Activated CD4-positive, alpha-beta T cell treated with anti-CD3 and anti-CD28 coated beads for 36 hours (primary cell): ENCODE measurements around the gene SCGB1A1. TPM values are rescaled to one million over a fixed set of nuclear protein-coding genes. Genes with fewer than 3 reads are reported as not detected.

Experiments
- ATAC-seq: fragments of 200-7000 bp; cut with Tn5 transposase; one replicate; pipeline ENCODE4 v1.10.0; 2021; ENCODE audit warnings: mild to moderate bottlenecking, moderate library complexity
- CTCF ChIA-PET: fragments of 350-600 bp; sonication (Branson Sonifier 250); formaldehyde crosslinking; loops from one replicate; lab custom pipeline; 2021; ENCODE audit warnings: antibody characterized with exemption; lab: Charles Lee
- POLR2A ChIA-PET: fragments of 350-600 bp; sonication (Branson Sonifier 250); formaldehyde crosslinking; loops from one replicate; lab custom pipeline; 2021; ENCODE audit warnings: antibody characterized with exemption, inconsistent platforms; lab: Charles Lee
- DNase-seq: peaks from one replicate; pipeline ENCODE4 v3.0.0-alpha.2; 2020
- H3K27ac Mint-ChIP-seq: one replicate; pipeline ENCODE4 v1.8.0; 2021; ENCODE audit warnings: mixed read lengths
- H3K27me3 Mint-ChIP-seq: one replicate; pipeline ENCODE4 v1.8.0; 2021; ENCODE audit warnings: mixed read lengths
- H3K36me3 Mint-ChIP-seq: one replicate; pipeline ENCODE4 v1.8.0; 2021; ENCODE audit warnings: low read depth, mixed read lengths
- H3K4me1 Mint-ChIP-seq: one replicate; pipeline ENCODE4 v1.8.0; 2021; ENCODE audit warnings: mixed read lengths
- H3K4me3 Mint-ChIP-seq: one replicate; pipeline ENCODE4 v1.8.0; 2021; ENCODE audit warnings: mild to moderate bottlenecking, moderate library complexity, mixed read lengths
- H3K9me3 Mint-ChIP-seq: one replicate; pipeline ENCODE4 v1.8.0; 2021; ENCODE audit warnings: low read depth, mixed read lengths
- intact Hi-C, 2 experiments: fragments of 100-400 bp; cut with DNase I in 1 of 2; cut with micrococcal nuclease in 1 of 2; formaldehyde crosslinking; loops; one replicate each; pipeline versions ENCODE4 v1.14.2 to v1.15.1; 2022 to 2024; cut with DNase I, micrococcal nuclease
- total RNA-seq, 2 experiments: library from RNA; stranded (reverse); gene quantifications; one replicate each; pipeline ENCODE4 v1.2.3, GENCODE V29; 2021

The SCGB1A1 gene
- total RNA-seq, 2 experiments from 2014 or later, result not detected

DNA sequence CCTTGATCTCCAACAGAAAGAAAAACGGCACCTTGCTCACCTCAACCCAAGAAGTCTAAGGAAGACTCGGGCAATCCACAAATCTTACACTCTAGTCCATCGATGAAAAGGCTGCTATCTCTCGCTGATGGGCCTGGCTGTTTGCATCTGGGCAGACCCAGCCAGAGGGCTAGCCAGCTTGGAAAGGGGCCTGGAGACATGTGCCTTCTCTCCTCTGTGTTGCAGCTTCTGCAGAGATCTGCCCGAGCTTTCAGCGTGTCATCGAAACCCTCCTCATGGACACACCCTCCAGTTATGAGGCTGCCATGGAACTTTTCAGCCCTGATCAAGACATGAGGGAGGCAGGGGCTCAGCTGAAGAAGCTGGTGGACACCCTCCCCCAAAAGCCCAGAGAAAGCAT, 3.2 kb downstream of the SCGB1A1 start:
- Mint-ChIP-seq H3K4me3 (no peak overlapping the region), H3K27ac (no peak overlapping the region), H3K9me3 (no peaks in the 10 kb centered on the region), H3K4me1 (peaks cover 8% of the 10 kb centered on the region), H3K27me3 (no peaks in the 10 kb centered on the region), H3K36me3 (no peaks in the 10 kb centered on the region)
- ChIA-PET CTCF (interaction anchor here (0.7 to 5.1 kb wide), 7 partner anchors 18 to 167 kb away, joined by 3 to 60 read pairs (median 5); no protein-coding TSS in a partner anchor), POLR2A (interaction anchor here (0.7 kb wide), 1 partner anchor 121 kb away, joined by 4 read pairs; no protein-coding TSS in a partner anchor)
- intact Hi-C loops, result loop anchor here (10.0 kb wide), 2 partner anchors 273 to 463 kb away; partner anchors contain the start of gene SLC3A2 (in 1 of the 2)
- DNase-seq, result no peak
- ATAC-seq, result no peak

DNA sequence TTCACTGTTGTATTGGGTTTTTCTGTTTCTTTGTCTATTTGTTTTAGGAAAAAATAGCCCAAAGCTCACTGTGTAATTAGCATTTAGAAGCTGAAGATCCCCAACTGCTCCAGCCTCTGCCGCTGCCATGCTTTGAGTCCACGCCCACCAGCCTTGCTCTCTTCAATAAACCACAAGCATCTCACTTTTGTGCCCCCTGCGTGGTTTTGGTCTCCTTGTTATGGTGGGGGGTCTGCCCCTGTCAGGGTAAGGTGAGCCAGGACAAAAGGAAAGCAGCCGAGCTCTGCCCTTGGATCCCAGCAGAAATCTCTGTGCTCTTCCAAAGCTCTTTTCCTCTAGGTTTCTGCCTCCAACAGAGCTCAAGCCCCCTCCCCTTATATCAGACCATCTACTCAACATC, 4.2 kb downstream of the SCGB1A1 start:
- H3K27ac Mint-ChIP-seq, result no peak overlapping the region
- ATAC-seq (no peak), DNase-seq (no peak)
- no peaks in the 10 kb centered on the region for H3K36me3 Mint-ChIP-seq
- H3K9me3 Mint-ChIP-seq, result no peaks in the 10 kb centered on the region
- H3K4me3 Mint-ChIP-seq, result no peak overlapping the region
- CTCF ChIA-PET, result interaction anchor here (0.6 to 5.1 kb wide), 6 partner anchors 12 to 166 kb away, joined by 3 to 60 read pairs (median 4); no protein-coding TSS in a partner anchor
- intact Hi-C loops, result loop anchor here (10.0 kb wide), 2 partner anchors 272 to 462 kb away; partner anchors contain the start of gene SLC3A2 (in 1 of the 2)
- no peaks in the 10 kb centered on the region for H3K27me3 Mint-ChIP-seq
- peaks cover 17% of the 10 kb centered on the region for H3K4me1 Mint-ChIP-seq
- POLR2A ChIA-PET, result interaction anchor here (0.5 kb wide), 1 partner anchor 35 kb away, joined by 4 read pairs; no protein-coding TSS in a partner anchor

DNA sequence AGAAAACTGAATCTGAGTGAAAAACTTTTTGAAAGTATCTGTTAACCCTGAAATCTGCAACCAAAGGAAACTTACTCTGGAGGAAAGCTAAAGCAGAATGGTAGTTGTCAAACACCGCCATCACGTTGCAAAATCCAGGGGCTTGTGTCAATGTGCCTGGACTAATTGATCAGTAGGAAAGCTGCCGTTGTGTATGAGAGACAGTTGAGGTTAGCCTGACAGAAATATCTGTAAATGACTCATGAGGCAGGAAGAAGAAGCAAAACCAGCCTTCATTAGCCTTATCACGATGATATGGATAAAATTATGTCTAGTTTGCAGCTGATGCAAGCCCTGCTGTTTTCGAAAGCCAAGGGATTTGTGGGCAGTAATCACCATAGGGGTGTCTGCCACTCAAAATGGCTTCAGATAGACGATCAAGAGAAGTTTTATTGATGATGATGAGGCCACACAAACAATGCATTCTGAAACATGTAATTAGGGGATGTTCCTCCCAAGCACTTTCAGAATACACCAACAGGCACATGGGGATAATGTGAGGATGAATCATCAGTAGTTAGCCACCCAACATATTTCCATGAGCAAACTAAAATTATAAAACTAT, 8.9 kb downstream of the SCGB1A1 start:
- ChIA-PET CTCF (interaction anchor here (0.6 to 2.5 kb wide), 12 partner anchors 14 to 240 kb away, joined by 3 to 10 read pairs (median 3); partner anchors contain the start of gene TUT1), POLR2A (no interaction called here)
- Mint-ChIP-seq H3K36me3 (no peaks in the 10 kb centered on the region), H3K9me3 (no peaks in the 10 kb centered on the region), H3K4me3 (peak overlapping the region; percentile 5), H3K27ac (peak overlapping the region; percentile 70), H3K4me1 (peaks cover 29% of the 10 kb centered on the region), H3K27me3 (no peaks in the 10 kb centered on the region)
- intact Hi-C loops, result loop anchor here (1.0 to 10.0 kb wide), 5 partner anchors 115 to 457 kb away; partner anchors contain the start of gene SLC3A2 (in 1 of the 2)
- ATAC-seq (peak; percentile 63), DNase-seq (peak; percentile 36)

DNA sequence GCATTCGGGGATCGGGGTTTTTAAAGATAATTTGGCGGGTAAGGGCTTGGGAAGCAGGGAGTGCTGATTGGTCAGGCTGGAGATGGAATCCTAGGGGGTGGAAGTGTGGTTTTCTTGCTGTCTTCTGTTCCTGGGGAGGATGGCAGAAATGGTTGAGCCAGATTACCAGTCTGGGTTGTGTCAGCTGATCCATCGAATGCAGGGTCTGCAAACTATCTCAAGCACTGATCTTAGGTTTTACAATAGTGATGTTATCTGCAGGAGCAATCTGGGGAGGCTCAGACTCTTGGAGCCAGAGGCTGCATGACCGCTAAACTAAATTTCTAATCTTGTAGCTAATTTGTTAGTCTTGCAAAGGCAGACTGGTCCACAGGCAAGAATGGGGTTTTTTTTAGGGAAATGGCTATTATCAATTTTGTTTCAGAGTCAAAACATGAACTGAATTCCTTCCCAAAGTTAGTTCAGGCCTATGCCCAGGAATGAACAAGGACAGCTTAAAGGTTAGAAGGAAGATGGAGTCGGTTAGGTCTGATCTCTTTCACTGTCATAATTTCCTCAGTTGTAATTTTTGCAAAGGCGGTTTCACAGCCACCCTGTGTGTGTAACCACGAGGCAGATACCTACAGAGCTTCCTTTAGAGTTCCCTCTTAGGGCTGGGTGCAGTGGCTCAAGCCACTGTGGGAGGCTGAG, 10.2 kb downstream of the SCGB1A1 start:
- peak overlapping the region; percentile 13 for H3K27ac Mint-ChIP-seq
- intact Hi-C loops, result loop anchor here (5.0 to 10.0 kb wide), 4 partner anchors 113 to 456 kb away; partner anchors contain the start of gene SLC3A2 (in 1 of the 2)
- no peak for ATAC-seq
- H3K4me3 Mint-ChIP-seq, result no peak overlapping the region
- peaks cover 33% of the 10 kb centered on the region for H3K4me1 Mint-ChIP-seq
- POLR2A ChIA-PET, result no interaction called here
- DNase-seq, result no peak
- H3K9me3 Mint-ChIP-seq, result no peaks in the 10 kb centered on the region
- H3K36me3 Mint-ChIP-seq, result no peaks in the 10 kb centered on the region
- CTCF ChIA-PET, result interaction anchor here (0.6 to 2.5 kb wide), 7 partner anchors 21 to 239 kb away, joined by 3 to 10 read pairs (median 4); no protein-coding TSS in a partner anchor
- no peaks in the 10 kb centered on the region for H3K27me3 Mint-ChIP-seq

DNA sequence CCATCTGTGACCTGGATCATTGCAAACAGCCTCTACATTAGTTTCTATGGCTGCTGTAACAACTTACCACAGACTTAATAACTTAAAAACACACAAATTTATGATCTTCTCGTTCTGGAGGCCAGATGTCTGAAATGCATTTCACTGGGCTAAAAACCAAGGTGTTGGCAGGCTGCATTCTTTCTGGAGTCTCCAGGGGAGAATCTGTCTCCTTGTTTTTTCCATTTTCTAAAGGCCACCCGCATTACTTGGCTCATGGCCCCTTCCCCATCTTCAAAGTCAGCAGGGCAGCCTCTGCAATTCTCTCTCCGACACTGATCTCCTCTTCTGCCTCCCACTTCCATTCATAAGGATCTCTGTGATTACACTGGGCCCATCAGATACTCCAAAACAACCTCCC, 11.6 kb downstream of the SCGB1A1 start:
- H3K4me3 Mint-ChIP-seq, result no peak overlapping the region
- intact Hi-C loops, result no loop called here
- no peaks in the 10 kb centered on the region for H3K36me3 Mint-ChIP-seq
- ChIA-PET CTCF (no interaction called here), POLR2A (no interaction called here)
- DNase-seq (no peak), ATAC-seq (no peak)
- peaks cover 36% of the 10 kb centered on the region for H3K4me1 Mint-ChIP-seq
- no peaks in the 10 kb centered on the region for H3K9me3 Mint-ChIP-seq
- H3K27ac Mint-ChIP-seq, result no peak overlapping the region
- H3K27me3 Mint-ChIP-seq, result no peaks in the 10 kb centered on the region

DNA sequence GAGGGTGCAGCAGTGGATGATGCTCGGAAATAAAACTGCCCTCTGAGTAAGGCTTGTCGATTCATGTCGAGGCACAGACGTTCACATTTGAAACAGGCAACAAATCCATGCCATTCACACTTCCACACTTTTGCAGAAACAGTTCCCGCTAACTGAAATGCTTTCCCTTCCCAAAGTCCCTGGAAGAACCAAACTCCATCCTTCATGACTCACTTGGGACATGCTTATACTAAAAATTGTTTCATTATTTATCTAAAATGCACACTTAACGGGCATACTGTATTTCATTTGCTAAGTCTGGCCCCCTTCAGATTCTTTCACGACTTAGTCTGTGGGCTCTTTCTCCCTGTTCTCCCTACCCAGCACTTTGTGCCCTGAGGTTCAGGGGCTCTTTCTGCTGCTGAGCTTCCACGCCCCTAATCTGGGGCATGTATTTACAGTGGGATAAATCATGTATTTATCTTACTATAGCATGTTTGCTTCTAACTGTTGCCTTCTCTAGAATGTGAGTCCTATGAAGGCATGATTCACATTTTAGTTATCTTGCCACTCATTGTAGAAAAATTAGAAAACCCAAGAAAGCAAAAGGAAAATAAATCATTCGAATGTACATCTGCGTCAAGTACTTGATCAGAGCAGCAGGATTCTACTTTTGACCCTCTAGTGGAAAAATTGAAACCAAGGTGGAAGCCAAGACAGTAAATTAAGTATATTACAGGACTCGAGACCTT, 12.5 kb downstream of the SCGB1A1 start:
- H3K27ac Mint-ChIP-seq, result no peak overlapping the region
- H3K36me3 Mint-ChIP-seq, result no peaks in the 10 kb centered on the region
- H3K9me3 Mint-ChIP-seq, result no peaks in the 10 kb centered on the region

DNA sequence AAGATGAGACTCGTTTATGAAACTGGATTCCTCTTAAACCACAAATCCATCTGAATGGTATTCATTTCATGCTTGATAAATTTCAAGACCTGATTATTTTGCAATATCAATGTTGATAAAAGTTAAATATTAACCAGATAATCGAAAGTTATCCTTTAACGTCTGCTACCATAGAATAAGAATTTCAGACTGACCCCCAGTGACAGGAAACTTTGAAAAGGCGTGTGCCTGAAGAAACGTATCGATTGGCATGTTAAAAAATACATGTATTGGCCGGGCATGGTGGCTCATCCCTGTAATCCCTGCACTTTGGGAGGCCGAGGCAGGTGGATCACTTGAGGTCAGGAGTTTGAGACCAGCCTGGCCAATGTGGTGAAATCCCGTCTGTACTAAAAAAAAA, 13.9 kb downstream of the SCGB1A1 start:
- Mint-ChIP-seq H3K27ac (no peak overlapping the region), H3K4me1 (peaks cover 27% of the 10 kb centered on the region), H3K27me3 (no peaks in the 10 kb centered on the region), H3K36me3 (no peaks in the 10 kb centered on the region), H3K4me3 (no peak overlapping the region), H3K9me3 (no peaks in the 10 kb centered on the region)
- intact Hi-C loops, result no loop called here
- ChIA-PET POLR2A (no interaction called here), CTCF (interaction anchor here (0.6 to 2.8 kb wide), 3 partner anchors 8 to 110 kb away, joined by 3 to 14 read pairs (median 3); no protein-coding TSS in a partner anchor)
- ATAC-seq, result no peak
- no peak for DNase-seq

More for the DNA sequence above, 12.5 kb downstream of the SCGB1A1 start:
- H3K4me1 Mint-ChIP-seq, result peaks cover 39% of the 10 kb centered on the region
- intact Hi-C loops, result no loop called here
- ATAC-seq (no peak), DNase-seq (no peak)
- H3K27me3 Mint-ChIP-seq, result no peaks in the 10 kb centered on the region
- ChIA-PET CTCF (no interaction called here), POLR2A (no interaction called here)
- no peak overlapping the region for H3K4me3 Mint-ChIP-seq

DNA sequence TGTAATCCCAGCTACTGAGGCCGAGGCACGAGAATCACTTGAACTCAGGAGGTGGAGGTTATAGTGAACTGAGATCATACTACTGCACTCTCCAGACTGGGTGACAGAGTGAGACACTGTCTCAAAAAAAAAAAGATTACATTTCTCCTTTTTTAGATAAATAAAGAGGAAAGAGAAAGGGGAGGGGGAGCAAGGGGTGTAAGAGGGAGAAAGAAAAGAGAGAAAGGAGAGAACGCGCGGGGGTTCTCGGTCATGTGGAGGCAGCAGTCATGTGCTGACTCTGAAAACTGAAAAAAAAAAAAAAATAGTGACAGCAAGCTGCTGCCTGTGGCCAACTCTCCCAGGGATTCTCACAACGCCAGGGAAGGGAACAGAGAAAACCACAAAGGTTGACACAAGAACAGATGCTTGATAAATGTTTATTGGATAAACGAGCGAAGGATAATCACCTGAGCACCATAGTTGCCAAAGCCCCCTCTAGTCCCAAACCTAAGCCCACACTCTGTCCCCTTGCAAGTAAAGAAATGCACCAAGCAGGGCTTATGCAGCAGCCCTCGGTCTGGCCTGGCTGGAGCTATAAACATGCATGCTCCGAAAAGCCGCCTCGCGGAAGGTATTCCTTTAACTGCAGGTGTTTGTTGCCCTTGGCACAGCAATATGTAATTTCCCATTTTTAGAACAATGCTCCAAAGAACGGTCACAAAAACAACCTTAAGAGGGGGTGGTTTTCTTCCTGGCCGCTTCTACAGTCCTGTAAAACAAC, 14.5 kb downstream of the SCGB1A1 start:
- POLR2A ChIA-PET, result no interaction called here
- H3K9me3 Mint-ChIP-seq, result no peaks in the 10 kb centered on the region
- CTCF ChIA-PET, result interaction anchor here (0.6 to 2.8 kb wide), 4 partner anchors 9 to 377 kb away, joined by 3 to 14 read pairs (median 3); no protein-coding TSS in a partner anchor
- peaks cover 23% of the 10 kb centered on the region for H3K4me1 Mint-ChIP-seq
- H3K4me3 Mint-ChIP-seq, result no peak overlapping the region
- DNase-seq, result no peak
- no peak overlapping the region for H3K27ac Mint-ChIP-seq
- intact Hi-C loops, result no loop called here
- no peak for ATAC-seq
- no peaks in the 10 kb centered on the region for H3K36me3 Mint-ChIP-seq
- H3K27me3 Mint-ChIP-seq, result no peaks in the 10 kb centered on the region

DNA sequence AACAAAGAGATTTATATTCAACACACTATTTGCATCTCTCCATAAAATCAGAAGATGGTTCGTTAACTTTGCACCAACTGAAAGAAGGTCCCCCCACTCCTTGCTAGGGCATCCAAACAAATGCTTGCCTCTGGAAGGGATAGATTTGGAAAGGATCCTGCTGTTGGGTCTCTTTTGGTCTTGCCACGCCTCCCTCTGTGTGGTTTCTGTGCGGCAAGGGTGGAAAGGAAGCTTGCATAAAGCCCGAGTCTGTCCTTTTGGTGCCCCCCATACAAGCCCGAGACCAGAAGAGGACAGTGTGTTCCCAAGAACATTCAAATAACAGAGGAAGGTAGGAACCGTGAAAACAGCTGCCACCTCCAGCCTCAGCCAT, 15.1 kb downstream of the SCGB1A1 start:
- POLR2A ChIA-PET, result no interaction called here
- ATAC-seq (no peak), DNase-seq (no peak)
- Mint-ChIP-seq H3K4me3 (no peak overlapping the region), H3K9me3 (no peaks in the 10 kb centered on the region), H3K27me3 (no peaks in the 10 kb centered on the region), H3K36me3 (no peaks in the 10 kb centered on the region), H3K4me1 (peaks cover 18% of the 10 kb centered on the region), H3K27ac (no peak overlapping the region)
- CTCF ChIA-PET, result interaction anchor here (0.6 to 2.8 kb wide), 4 partner anchors 9 to 376 kb away, joined by 3 to 14 read pairs (median 4); no protein-coding TSS in a partner anchor
- intact Hi-C loops, result no loop called here

DNA sequence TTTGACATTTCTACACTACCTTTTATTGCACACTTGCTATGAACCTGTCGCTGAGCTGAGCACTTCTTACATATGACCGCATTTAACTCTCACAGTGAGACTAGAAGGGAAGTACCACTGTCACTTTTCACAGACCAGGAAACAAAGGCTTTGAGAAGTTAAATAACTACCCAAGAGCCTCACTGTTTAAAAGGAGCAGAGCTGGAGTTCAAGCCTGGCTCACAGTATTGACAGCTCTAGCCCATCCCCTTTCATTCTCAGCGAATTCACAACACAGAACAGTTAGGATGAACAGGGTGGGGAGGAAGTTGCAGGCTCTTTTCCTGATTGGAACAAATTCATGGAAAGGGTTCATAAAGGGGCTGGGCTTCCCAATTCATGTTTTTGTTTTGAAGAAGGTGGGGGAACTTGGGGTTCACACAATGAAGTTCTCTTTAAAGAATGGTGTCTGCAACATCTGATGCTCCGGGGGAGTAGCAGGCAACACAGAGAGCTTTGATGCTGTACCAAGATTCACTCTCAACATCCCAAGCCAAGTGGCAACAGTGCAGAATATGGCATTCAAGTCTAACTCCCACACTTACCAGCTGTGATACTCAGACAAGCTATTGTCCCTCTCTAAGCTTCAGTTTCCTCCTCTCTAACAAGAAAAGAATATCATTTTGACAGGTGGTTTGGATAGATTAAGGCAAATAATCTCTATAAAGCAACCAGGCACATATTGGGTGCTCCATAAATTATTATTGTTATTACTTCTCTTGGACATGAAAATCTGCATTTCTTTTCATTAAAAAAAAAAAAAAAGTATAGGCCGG, 17.2 kb downstream of the SCGB1A1 start:
- CTCF ChIA-PET, result interaction anchor here (0.6 to 2.7 kb wide), 6 partner anchors 11 to 440 kb away, joined by 3 to 20 read pairs (median 3); no protein-coding TSS in a partner anchor
- peak; percentile 65 for ATAC-seq
- intact Hi-C loops, result no loop called here
- Mint-ChIP-seq H3K4me1 (peaks cover 17% of the 10 kb centered on the region), H3K27me3 (no peaks in the 10 kb centered on the region), H3K36me3 (no peaks in the 10 kb centered on the region), H3K9me3 (no peaks in the 10 kb centered on the region), H3K27ac (no peak overlapping the region), H3K4me3 (no peak overlapping the region)
- POLR2A ChIA-PET, result no interaction called here
- DNase-seq, result no peak
